Cerebellar cortex (tissue), 1 donor: ENCODE data around the gene NTN1.

Experiments
- DNase-seq: peaks from one replicate; pipeline ENCODE4 v3.0.0-alpha.2; 2015; ENCODE audit warnings: low spot score

NTN1 gene

DNA sequence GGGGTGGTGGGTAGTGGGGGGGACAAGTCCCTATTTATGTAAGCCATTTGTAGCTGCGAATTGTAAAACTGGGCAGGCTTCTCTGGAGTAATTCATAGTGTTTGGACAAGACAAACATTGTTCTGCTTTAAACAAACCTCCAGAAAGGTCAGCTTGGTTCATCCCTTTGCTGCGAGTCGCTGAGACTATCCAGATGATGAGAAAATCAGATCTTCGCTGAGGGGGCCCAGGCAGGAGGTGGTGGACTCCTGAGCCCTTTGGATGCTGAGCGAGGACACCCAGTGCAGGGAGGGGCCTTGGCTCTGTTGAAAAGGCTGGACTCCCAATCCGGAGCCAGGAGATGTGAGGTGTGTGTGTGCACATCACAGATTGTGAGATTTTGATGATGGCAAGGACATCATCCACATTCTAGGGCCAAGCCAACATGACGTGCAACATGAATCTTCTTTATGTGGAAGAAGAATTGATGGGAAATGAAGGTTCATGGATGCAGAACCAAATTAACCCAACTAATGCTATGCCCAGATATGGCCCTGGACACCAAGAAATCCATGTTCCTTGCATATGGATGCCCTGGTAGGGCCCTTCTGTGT is 15.0 kb upstream of the NTN1 start:
- no peak for DNase-seq

DNA sequence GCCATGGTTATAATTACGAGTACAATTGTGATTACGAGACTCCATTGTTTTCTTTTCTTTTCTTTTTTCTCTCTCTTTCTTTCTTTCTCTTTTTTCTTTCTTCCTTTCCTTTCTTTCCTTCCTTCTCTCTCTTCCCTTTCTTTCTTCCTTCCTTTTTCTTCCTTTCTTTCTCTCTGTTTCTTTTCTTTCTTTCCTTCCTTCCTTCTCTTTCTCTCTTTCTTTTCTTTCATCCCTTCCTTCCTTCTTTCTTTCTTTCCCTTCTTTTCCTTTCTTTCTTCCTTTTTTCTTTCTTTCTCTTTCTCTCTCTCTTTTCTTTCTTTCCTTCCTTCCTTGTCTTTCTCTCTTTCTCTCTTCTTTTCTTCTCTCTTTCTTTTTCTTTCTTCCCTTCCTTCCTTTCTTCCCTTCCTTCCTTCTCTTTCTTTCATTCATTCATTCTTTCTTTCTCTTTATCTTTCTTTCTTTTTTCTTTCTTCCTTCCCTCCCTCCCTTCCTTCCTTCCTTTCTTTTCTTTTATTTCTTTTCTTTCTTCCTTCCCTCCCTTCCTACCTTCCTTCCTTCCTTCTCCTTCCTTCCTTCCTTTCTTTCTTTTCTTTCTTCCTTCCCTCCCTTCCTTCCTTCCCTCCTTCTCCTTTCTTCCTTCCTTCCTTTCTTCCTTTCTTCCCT is 14.1 kb upstream of the NTN1 start:
- no peak for DNase-seq

DNA sequence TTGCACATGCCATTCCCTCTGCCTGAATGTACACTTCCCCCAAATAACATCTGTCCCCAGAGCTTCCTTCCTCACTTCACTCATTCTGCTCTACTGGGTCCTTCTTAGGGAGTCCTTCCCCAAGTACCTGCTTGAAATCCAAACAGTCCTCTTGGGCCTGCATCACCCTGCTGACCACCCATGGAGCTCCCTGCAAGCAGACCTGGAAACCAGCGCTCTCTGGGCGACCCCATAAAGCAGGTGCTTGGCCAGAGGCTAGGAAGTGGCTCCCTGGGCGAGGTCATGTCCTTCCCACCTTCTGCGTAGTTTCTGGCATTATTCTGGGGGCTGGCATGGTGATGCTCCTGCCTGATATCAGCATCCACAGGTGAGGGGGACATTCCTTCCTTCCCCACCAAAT is 12.2 kb upstream of the NTN1 start:
- DNase-seq: no peak

DNA sequence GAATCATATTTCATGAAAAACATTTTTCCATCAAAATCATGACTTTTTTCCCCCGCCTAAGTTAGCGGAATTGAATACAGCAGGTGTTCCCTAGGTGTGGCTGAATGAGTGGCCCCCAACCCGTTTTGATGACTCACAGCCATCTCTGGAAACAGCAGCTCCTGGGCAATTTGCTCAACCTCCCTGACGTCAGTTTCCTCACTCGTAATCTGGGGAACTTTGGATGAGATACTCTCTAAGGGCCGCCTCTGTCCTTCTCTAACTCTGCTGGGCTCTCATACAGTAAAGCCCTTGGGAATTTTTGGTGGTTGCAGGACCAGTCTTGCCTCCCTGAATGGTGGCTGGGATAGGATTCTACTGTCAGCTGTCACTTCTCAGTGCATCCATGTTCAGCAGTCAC is 11.6 kb upstream of the NTN1 start:
- no peak for DNase-seq

DNA sequence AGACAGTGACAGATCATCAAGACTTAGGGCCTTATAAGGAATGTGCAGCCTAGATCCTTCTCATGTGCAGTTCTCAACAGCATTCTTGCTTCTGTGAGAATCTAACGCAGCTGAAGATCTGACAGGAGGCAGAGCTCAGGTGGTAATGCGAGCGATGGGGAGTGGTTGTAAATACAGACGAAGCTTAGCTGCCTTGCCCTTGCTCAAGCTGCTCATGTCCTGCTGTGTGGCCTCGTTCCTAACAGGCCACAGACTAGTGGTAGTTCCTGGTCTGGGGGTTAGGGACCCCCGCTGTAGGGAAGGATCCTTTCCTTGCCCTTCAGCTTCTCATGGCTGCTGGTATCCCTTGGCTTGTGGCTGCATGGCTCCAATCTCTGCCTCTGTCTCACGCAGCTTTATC is 10.3 kb upstream of the NTN1 start:
- no peak for DNase-seq

DNA sequence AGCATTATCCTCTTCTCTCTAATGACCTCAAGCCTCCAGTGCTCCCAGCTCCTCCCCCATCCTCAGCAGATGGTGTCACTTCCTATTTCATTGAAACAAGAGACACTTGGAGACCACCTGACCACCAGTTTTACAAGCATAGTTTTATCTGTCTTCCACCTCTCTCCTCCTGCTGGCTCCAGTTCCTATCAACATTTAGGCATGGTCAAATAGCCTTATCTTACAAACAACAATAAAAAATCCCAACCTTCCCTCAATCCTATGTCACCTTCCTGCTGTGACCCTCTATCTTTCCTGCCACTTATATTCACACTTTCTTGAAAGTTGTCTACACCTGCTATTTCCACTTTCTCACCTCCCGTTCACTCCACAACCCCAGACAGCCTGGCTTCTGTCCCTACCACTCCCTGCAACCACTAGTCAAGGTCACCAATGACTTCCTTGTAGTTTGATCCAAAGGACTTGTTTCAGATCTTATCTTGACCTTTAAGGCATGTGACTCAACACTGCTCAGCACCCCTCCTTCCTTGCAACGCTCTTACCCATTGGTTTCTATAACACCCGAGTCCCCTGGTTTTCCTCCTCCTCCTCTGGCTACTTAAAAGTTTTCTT is 4.3 kb upstream of the NTN1 start:
- DNase-seq: no peak

DNA sequence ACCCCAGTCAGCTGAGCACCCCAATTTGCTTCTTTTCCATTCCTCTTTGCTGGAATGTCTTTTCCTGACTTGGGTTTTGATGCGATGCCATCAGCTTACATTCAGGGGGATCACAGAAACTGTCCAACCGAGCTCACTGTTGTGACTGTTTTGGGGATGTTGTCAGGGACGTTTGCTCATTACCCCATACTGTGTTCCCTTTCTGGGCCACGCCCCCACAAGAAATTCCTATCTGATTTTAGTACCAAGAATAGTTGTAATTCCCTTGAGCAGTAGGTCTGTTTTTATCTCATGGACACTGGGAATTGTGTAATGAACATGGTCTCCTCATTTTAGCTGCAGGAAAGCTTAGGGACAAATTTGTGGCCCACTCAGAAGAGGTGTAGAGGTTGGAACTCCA is 2.6 kb upstream of the NTN1 start:
- DNase-seq: no peak

DNA sequence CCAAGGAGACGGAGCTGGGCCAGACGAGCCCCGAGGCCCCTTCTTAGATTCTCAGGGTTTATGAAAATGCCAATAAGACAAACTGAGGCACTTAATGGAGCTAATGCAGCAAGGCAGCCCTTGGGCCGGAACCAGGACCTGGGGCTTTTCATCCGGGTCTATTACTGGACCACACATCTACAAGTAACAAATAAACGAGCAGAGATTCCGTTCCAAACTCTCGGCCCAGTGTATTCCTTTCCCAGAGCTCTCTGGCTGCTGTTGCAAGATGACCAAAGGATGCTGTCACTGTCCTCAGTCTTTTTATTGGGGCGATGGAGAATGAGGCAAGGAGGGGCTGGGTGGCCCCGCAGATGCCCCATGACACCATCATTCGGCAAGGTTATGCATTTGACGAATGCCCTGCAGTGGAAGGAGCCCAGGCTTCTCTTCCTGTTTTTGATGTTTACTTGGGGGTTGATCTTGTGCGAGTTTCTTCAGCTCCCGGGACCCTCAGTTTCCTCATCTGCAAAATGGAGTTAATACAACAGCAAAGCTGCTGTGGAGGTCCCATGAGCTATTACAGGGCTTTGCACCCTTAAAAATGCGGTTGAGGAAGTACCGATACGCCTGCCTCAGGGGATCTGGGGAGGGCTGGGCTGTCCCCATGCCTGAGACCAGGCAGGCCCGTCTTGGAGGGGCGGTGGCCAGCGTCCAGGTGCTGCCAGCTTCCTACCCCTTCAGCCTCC is 1.1 kb upstream of the NTN1 start:
- no peak for DNase-seq

DNA sequence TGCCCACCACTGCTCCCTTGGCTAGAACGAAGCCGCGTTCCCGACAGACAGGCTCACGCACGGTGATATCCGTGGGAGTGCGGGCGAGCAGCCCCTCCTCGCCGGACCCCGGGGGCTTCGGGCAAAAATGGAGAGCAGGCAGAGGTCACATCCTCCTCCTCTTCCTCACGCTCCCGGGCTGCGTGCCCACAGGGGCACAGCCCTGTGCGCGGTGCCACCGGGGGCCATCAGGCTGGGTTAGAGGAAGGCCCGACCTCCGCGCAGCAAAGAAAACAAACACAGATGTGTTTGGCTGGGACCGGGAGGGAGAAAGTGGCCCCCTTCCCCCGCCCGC is 519 bp upstream of the NTN1 start:
- DNase-seq: no peak

DNA sequence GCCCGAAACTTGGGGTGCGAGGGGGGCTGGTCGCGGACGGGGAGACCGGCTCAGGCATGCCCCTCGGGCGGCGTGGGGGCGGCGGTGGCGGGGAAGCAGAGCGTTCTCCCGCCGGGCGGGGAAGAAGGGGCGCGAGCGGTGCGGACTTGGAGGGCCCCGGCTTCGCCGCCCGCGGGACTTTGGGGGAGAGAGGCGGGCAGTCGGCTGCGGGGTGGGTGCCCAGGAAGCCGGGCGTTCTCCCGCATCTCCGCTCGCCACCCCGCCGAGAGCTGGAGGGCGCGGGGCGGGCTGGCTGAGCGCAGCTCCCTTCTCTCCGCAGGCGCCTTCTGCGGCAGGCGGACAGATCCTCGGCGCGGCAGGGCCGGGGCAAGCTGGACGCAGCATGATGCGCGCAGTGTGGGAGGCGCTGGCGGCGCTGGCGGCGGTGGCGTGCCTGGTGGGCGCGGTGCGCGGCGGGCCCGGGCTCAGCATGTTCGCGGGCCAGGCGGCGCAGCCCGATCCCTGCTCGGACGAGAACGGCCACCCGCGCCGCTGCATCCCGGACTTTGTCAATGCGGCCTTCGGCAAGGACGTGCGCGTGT is 772 bp downstream of the NTN1 start:
- no peak for DNase-seq

DNA sequence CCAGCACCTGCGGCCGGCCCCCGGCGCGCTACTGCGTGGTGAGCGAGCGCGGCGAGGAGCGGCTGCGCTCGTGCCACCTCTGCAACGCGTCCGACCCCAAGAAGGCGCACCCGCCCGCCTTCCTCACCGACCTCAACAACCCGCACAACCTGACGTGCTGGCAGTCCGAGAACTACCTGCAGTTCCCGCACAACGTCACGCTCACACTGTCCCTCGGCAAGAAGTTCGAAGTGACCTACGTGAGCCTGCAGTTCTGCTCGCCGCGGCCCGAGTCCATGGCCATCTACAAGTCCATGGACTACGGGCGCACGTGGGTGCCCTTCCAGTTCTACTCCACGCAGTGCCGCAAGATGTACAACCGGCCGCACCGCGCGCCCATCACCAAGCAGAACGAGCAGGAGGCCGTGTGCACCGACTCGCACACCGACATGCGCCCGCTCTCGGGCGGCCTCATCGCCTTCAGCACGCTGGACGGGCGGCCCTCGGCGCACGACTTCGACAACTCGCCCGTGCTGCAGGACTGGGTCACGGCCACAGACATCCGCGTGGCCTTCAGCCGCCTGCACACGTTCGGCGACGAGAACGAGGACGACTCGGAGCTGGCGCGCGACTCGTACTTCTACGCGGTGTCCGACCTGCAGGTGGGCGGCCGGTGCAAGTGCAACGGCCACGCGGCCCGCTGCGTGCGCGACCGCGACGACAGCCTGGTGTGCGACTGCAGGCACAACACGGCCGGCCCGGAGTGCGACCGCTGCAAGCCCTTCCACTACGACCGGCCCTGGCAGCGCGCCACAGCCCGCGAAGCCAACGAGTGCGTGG is 1.5 kb downstream of the NTN1 start:
- DNase-seq: peak; percentile 3

DNA sequence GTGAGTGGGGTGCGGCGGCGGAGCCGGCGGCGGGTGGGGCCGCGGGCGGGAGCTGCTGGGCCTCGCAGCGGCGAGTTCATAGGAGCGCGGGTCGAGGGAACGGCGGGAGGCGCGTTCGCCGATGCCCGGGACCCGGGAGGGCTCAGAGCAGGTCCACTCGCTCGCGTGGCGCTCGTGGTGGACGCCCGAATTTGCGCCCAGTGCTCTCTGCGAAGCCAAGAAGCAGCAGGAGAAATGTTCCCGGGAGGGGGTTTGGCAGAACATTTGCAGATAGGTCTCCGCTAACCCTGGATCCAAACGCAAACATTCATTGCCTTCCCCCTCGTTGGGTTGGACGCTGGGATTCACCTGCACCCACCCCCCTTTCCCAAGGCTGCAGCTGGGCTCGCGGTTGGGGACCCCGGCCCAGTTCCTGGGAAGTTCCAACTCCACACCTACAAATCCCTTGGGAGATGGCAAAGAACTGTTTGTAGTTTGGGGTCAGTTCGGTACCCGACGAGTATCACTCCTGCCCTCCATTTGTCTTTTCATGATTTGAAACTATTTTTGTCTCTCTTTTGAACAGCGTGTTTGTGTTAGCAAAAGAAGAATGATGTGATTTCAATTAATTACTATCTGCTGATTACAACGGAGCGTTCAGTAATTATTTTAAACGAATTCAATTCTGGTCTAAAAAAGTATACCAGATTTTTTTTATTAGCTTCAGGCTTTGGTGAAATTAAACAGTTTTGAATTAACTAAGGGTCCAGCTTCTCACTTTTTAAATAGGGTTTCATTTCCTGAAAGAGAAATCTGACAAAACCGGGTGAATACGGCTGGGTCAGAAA is 2.3 kb downstream of the NTN1 start:
- DNase-seq: no peak

DNA sequence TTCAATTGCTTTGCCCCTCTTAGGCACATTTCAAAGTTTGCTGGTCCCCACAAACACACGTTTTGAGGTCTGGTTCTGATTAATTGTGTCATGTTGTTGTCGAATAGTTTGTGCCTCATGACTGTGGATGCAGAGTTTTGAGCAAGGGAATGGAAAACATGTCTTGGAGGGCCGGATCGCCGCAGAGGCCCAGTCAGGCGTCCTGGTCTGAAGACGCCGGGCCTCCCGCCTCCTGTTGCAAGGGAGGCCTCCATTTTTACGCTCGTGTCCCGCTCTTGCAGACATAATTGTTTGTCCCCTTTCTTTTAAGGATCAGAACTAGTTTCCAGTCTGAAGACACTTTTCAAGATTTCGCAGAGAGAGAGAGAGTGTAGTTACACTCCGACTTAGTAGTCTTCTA is 3.2 kb downstream of the NTN1 start:
- no peak for DNase-seq

DNA sequence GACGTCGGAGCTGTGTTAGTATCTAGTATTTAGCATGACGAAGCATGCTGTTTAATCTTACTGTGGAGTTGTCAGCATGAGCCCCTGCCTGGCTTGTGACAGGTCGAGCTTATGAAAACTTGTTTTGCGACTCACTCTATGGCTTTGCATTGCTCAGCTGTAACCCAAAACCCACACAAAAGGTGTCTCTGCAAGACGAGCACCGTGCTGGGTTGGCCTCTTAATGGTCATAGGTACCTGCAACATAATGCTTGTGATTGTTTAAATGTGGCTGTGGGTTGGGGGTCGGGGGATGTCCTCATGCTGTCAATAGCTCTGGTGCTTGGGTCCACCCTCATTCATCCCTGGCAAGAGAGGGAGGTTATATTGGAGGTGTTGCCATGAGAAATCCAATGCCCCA is 5.4 kb downstream of the NTN1 start:
- DNase-seq: no peak

DNA sequence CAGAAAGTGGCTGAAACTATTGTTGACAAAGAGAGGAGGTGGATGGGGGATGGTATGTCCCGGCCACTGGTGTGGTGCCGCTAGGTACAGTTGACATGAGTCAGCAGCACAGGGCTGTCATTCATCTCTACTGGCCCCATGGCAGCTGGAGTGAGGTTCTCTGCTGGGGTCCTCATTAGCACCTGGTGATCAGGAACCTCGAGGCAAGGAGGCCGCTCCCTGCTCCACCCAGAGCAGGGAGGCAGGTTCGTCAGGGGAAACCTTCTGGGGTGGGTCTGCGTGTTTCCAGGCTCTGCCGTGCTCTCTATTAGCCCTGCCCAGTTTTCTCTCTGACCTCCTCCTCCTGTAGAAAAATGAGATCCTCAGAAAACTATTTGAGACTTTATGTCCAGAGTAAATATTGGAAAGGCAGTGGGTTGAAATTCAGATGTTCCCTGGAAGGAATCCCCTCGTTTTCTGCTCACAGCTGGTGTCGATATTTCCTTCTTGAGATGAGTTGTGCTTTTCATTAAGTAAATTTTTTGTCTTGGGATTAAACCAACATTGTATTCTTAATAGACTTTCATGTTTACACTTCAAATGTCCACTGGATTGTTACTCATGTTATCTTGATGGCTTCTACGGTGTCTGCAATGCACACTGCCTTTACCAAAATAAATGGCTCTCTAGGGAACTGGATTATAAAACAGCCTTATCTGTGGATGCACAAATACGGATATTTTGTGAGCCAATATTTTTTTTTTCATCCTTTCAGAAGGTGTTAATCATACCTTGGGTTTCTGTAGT is 7.1 kb downstream of the NTN1 start:
- DNase-seq: no peak

DNA sequence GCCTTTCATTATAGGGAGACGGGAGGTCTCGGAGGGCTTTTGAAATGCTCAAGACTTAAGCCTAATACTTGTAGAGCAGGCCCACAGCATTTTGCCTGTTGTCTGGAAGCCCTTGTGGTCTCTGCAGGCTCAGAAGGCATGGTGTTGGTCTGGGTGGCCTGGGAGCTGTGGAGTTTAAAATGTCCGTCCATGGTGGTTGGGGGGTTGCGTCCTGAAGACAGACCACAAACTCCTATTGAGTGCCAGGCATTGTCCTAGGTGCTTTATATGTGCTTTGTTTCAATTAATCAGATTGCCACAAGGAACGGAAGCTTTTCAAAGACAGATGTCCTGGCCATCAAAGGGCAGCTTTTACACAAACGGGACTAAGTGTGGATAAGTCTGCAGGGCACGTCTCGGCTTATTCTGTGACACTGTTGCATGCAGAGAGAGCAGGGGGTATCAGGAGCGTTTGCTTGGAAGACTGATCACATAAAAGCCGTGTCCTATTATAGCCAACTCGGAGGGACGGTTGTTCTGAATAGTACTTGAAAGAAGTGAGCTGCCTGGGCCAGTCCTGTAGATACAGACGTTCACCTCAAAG is 7.8 kb downstream of the NTN1 start:
- no peak for DNase-seq

DNA sequence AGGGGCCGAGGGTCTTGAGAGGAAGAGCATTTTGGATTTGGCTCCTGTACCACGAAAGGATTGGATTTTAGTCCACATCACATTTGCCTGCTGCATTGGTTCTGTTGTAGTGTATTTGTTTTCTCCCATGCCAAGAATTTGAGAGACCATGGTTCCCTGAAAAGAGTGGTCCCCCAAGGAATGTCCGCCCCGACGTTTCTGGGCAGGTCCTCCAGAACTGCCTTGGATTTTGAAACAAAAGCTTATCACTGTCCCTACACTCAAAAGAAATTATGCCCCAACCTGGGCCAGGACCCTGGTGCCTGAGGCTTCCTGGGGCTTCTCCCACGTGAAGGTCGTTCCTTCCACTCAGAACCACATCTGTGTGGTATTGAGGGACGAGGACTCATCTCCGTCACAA is 10.8 kb downstream of the NTN1 start:
- no peak for DNase-seq

DNA sequence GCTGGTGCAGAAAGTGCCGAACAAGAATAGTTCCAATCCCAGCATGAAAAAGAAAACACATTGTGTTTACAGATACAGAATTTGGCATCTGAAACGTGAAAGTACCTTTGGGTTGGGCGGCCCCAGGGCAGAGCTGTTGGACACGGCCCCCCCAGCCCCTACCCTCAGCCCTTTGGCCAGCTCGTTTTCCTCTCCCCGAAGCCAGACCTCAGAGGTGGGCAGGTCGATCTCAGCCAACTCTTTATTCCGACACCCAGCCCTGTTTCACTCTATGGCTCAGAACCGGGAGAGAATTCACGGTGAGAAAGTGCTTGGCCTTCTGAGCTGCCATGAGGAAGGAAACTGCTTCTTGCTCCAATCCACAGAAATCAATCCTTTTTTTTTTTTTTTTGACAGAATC is 11.3 kb downstream of the NTN1 start:
- no peak for DNase-seq

DNA sequence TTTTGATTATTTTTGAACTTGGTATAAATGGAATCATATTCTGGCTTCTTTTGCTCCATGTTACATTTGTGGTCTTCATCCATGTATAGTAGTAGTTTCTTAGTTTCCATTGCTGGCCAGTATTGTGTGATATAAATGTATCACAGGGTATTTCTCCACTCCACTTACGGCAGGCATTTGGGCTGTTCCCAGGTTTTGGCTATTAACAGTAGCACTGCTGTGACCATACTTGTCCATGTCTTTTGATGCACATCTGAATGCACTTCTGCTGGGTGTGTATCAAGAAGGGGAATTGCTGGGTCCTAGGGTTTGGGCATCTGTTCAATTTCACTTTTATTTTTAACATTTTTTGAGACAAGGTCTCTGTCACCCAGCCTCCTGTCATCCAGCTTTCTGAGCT is 13.9 kb downstream of the NTN1 start:
- no peak for DNase-seq

DNA sequence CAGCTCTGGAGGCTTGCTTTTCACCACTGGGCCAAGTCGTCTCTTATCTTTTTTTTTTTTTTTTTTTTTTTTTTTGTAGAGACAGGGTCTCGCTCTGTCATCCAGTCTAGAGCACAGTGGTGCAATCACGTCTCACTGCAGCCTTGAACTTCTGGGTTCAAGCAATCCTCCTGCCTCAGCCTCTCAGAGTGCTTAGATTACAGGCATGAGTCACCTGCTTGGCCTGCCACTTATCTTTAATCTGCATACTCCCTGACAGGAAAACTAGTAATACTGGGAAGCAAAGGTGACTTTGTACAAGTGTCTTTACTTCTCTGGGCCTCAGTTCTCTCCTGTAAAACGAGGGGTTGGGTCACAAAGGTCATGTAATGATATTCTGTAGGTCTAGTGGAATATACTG is 15.0 kb downstream of the NTN1 start:
- no peak for DNase-seq
